NT2/D1 (cell line): ENCODE measurements around the gene DNAJC2.

Experiments
- SUZ12 ChIP-seq: IDR thresholded peaks from 2 replicates; pipeline ENCODE4 v1.6.1; 2011; ENCODE audit not compliant: insufficient read length, insufficient read depth; ENCODE audit errors: extremely low read depth
- ZNF274 ChIP-seq: IDR thresholded peaks from 2 replicates; pipeline ENCODE4 v1.6.1; 2011; ENCODE audit warnings: mild to moderate bottlenecking, low read depth, low read length

- TF ChIP-seq ZNF274 (no peak), SUZ12 (no peak)
These were observed 1.2 kb downstream of the DNAJC2 start for GRCh38 chr7:103343332-103343731.
